ENCODE measurements around the gene CAPN5. TPM values are rescaled to one million over a fixed set of nuclear protein-coding genes. Genes with fewer than 3 reads are reported as not detected.
A peak's percentile ranks its signal among the peaks of the same experiment; 100 is the strongest.

CAPN5 gene
- total RNA-seq, 4 donors from 2014 or later = 15.9 to 24.5 (median 19.8) TPM

GRCh38 chr11:77137421-77137820, 70.7 kb downstream of the CAPN5 start:
- Histone ChIP-seq H3K4me3 (no peak overlapping the region), H3K27me3 (peaks cover 0 to 18% of the 10 kb centered on the region in 2 donors), H3K36me3 (no peaks in the 10 kb centered on the region), H3K27ac (no peak overlapping the region), H3K9me3 (no peaks in the 10 kb centered on the region), H3K4me1 (peaks cover 0 to 26% (median 0%) of the 10 kb centered on the region in 4 donors)
- no peak for DNase-seq (ENCODE audit: low spot score in 2 of 2)
- WGBS, 2 donors = 55 to 71% methylated on average over 11 of the region's 11 CpGs
- TF ChIP-seq POLR2A (IDR thresholded peaks at IDR 0.05) (no peak), EP300 (IDR thresholded peaks at IDR 0.05) (no peak), CTCF (IDR thresholded peaks at IDR 0.05) (no peak)

GRCh38 chr11:77138106-77138649, 71.4 kb downstream of the CAPN5 start:
- H3K9me3 ChIP-seq = no peaks in the 10 kb centered on the region
- H3K27ac ChIP-seq = no peak overlapping the region
- 20 to 30% methylated on average over 1 to 51 of the region's 55 CpGs for WGBS, 2 donors
- peaks cover 0 to 26% (median 0%) of the 10 kb centered on the region in 4 donors for H3K4me1 ChIP-seq
- TF ChIP-seq EP300 (IDR thresholded peaks at IDR 0.05) (no peak), CTCF (IDR thresholded peaks at IDR 0.05) (no peak), POLR2A (IDR thresholded peaks at IDR 0.05) (no peak)
- no peaks in the 10 kb centered on the region for H3K36me3 ChIP-seq
- H3K27me3 ChIP-seq = peaks cover 0 to 18% of the 10 kb centered on the region in 2 donors
- no peak for DNase-seq (ENCODE audit: low spot score in 2 of 2)
- H3K4me3 ChIP-seq = no peak overlapping the region

- WGBS, 2 donors = 90 to 97% methylated on average over 7 to 8 of the region's 8 CpGs
- peaks cover 0 to 26% (median 0%) of the 10 kb centered on the region in 4 donors for H3K4me1 ChIP-seq
- TF ChIP-seq EP300 (IDR thresholded peaks at IDR 0.05) = no peak
- no peak for TF ChIP-seq POLR2A (IDR thresholded peaks at IDR 0.05)
- H3K9me3 ChIP-seq = no peaks in the 10 kb centered on the region
- no peak overlapping the region for H3K4me3 ChIP-seq
- no peak overlapping the region for H3K27ac ChIP-seq
- H3K36me3 ChIP-seq = no peaks in the 10 kb centered on the region
- no peak for DNase-seq (ENCODE audit: low spot score in 2 of 2)
- H3K27me3 ChIP-seq = peaks cover 0 to 18% of the 10 kb centered on the region in 2 donors
Observed at GRCh38 chr11:77139201-77139600, 72.4 kb downstream of the CAPN5 start.

GRCh38 chr11:77140231-77140851, 73.6 kb downstream of the CAPN5 start:
- 59 to 69% methylated on average over 8 of the region's 8 CpGs for whole genome bisulfite sequencing, 2 donors
- DNase-seq (ENCODE audit: low spot score in 2 of 2) = peak in 1 of 2 donors; percentile 51
- no peak for TF ChIP-seq POLR2A (IDR thresholded peaks at IDR 0.05)
- no peak for TF ChIP-seq CTCF (IDR thresholded peaks at IDR 0.05)
- peak in 1 of 2 donors; percentile 7 for TF ChIP-seq EP300 (IDR thresholded peaks at IDR 0.05)

GRCh38 chr11:77141034-77141433, 74.3 kb downstream of the CAPN5 start:
- Histone ChIP-seq H3K36me3 (no peaks in the 10 kb centered on the region), H3K27me3 (peaks cover 0 to 18% of the 10 kb centered on the region in 2 donors), H3K9me3 (no peaks in the 10 kb centered on the region), H3K4me1 (peaks cover 0 to 26% (median 0%) of the 10 kb centered on the region in 4 donors), H3K4me3 (no peak overlapping the region), H3K27ac (peak overlapping the region in 1 of 4 donors; percentile 48)
- TF ChIP-seq CTCF (IDR thresholded peaks at IDR 0.05) = no peak
- no peak for DNase-seq (ENCODE audit: low spot score in 2 of 2)
- WGBS, 2 donors = 85 to 88% methylated on average over 4 of the region's 4 CpGs

More at GRCh38 chr11:77140231-77140851, 73.6 kb downstream of the CAPN5 start:
- H3K36me3 ChIP-seq = no peaks in the 10 kb centered on the region
- peaks cover 0 to 18% of the 10 kb centered on the region in 2 donors for H3K27me3 ChIP-seq
- no peak overlapping the region for H3K4me3 ChIP-seq
- no peaks in the 10 kb centered on the region for H3K9me3 ChIP-seq
- peak overlapping the region in 2 of 4 donors; percentile 48 to 66 for H3K27ac ChIP-seq
- peaks cover 0 to 26% (median 0%) of the 10 kb centered on the region in 4 donors for H3K4me1 ChIP-seq

All from tibial nerve (tissue), 4 donors.